ENCODE results near the gene OR4A15. TPM values are rescaled to one million over a fixed set of nuclear protein-coding genes. Genes with fewer than 3 reads are reported as not detected.

The OR4A15 gene
- not detected in 5 replicates for total RNA-seq (2022; extraction: Qiagen RNA extraction; ENCODE audit: low read depth)

GRCh38 chr11:55367674-55368073 is at the start of gene OR4A15:
Gene OR4A15, plus strand, starts transcription at chr11:55367974. Its CDS starts 0 bp downstream, at chr11:55367974.

GRCh38 chr11:55342901-55343300 is 24.9 kb upstream of the OR4A15 start, which contains the start of gene OR4A16:
Gene OR4A16, plus strand, starts transcription at chr11:55343201. Its CDS starts 0 bp downstream, at chr11:55343201.

Other genes starting within 250 kb of the OR4A15 start
- gene TRIM48, start 105.8 kb upstream of the OR4A15 start, total RNA-seq (2022; extraction: Qiagen RNA extraction; ENCODE audit: low read depth) = 0.09 TPM in 1 of 5 replicates, not detected in the others
- gene OR4A16, start 24.8 kb upstream of the OR4A15 start, total RNA-seq (2022; extraction: Qiagen RNA extraction; ENCODE audit: low read depth) = not detected in 5 replicates
- gene OR4C15, start 186.5 kb downstream of the OR4A15 start, total RNA-seq (2022; extraction: Qiagen RNA extraction; ENCODE audit: low read depth) = not detected in 5 replicates
- gene OR4C16, start 204.2 kb downstream of the OR4A15 start, total RNA-seq (2022; extraction: Qiagen RNA extraction; ENCODE audit: low read depth) = not detected in 5 replicates
- not detected in 5 replicates for gene OR4C11, start 239.7 kb downstream of the OR4A15 start, total RNA-seq (2022; extraction: Qiagen RNA extraction; ENCODE audit: low read depth)